Skin of body (tissue), 2 donors: ENCODE measurements around the gene PTPRF. TPM values are rescaled to one million over a fixed set of nuclear protein-coding genes. Genes with fewer than 3 reads are reported as not detected.
"Not testable (repeated sequence)": the region's sequence is repeated elsewhere in the genome, so short reads cannot be mapped to it uniquely, and the experiment has no call there.

Source experiments
- DNase-seq: peaks from one replicate; lab custom pipeline; 2025; lab: John Stamatoyannopoulos, UW
- total RNA-seq: library from RNA; depleted of rRNA; stranded (reverse); fragments of >200 nt; gene quantifications from one replicate; pipeline ENCODE4 v1.2.3, GENCODE V29; 2014

PTPRF gene
- 79.3 TPM for total RNA-seq

DNA sequence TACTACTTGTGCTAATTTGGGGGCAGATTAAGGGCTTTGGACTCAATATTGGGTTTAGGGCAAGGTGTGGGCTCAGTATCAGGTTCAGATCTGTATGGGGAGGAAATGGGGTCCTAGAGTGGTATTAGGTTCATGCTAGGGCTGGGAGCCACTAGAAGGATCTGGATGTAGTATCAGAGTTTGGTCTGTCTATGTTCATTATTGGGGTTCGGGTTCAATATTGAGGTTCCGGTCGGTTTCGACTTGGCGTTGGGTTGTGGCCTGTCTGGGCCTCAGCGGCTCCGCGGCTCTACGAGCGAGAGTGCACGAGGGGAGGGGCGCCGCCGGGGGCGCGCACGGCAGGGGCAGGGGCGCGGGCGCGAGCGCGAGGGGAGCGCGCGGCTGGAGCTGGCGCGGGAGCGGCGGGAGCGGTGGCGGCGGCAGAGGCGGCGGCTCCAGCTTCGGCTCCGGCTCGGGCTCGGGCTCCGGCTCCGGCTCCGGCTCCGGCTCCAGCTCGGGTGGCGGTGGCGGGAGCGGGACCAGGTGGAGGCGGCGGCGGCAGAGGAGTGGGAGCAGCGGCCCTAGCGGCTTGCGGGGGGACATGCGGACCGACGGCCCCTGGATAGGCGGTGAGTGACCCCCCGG lies at the start of gene PTPRF:
TSS of gene PTPRF (plus strand) at position 401 of the 624 bp plus-strand sequence. CDS start 14,193 bp downstream, outside the sequence.
- DNase-seq = peak; percentile 30

DNA sequence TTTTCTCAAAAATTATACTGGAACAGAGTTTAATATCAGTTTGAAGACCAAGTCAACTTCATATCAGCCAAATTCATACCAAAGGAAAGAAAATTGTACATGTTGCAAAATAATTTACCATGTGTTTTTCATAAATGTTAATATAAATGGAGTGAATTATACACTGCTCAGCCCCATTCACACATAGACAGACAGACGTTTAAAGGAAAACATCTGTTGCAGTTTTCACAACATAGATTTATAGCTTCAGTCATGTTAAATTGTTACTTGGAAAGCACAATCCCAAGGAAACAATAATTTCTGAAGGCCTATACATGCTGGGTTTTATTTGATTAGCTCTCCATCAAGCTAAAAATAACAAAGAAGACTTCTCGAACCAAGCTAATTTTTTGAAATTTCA lies 49.2 kb upstream of the PTPRF start:
- peak; percentile 91 for DNase-seq

DNA sequence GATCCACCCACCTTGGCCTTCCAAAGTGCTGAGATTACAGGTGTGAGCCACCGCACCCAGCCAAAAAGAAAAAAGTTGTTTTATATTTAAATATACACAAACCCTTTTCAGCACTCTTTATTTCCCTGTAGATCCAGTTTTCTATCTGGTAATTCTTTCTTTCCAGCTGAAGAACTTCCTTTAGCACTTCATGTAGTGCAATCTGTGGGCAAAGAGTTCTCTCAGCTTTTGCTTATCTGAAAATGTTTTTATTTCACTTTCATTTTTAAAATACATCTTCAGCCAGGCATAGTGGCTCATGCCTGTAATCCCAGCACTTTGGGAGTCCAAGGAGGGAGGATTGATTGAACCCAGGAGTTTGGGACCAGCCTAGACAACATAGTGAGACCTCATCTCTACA lies 48.5 kb upstream of the PTPRF start:
- DNase-seq = no peak

DNA sequence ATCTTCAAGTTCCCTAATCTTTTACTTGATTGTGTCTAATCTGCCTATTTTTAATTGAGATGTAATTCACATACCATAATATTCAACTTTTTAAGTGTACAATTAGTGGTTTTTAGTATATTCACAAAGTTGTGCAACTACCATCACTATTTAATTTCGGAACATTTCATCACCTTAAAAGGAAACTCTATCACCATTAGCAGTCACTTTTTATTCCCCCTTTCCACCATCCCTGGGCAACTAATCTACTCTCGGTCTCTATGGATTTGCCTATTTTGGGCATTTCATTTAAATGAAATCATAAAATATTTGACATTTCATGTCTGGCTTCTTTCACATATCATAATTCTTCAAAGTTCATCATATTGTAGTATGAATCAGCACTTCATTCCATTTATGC lies 46.3 kb upstream of the PTPRF start:
- no peak for DNase-seq

DNA sequence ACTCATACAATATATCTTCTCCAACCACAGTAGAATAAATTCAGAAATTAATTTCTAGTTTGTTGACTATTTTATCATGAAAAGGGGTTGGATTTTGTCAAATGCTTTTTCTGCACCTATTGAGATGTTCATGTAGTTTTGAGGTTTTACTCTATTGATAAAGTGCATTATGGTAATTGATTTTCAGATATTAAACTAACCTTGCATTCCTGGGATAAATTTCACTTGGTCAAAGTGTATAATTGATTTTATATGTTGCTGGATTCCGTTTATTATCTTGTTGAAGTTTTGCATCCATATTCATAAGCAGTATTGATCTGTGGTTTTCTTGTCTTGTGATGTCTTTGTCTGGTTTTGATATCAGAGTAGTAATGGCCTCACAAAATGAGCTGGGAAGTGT lies 42.5 kb upstream of the PTPRF start:
- DNase-seq = no peak

DNA sequence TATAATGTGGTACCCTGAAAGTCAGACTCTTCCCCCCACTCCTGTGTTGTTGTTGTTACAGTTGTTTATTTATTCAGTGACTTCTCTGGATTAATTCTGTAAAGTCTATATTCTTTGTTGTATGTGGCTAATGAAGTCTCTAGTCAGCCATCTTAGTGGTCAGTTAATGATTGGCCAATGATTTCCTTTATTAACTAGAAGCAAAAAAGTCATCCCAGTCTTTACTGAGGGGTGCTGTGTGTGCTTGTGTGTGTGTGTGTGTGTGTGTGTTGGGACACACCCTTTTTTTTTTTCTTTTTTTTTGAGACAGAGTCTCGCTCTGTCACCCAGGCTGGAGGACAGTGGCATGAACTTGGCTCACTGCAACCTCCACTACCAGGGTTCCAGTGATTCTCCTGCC lies 39.6 kb upstream of the PTPRF start:
- no peak for DNase-seq

DNA sequence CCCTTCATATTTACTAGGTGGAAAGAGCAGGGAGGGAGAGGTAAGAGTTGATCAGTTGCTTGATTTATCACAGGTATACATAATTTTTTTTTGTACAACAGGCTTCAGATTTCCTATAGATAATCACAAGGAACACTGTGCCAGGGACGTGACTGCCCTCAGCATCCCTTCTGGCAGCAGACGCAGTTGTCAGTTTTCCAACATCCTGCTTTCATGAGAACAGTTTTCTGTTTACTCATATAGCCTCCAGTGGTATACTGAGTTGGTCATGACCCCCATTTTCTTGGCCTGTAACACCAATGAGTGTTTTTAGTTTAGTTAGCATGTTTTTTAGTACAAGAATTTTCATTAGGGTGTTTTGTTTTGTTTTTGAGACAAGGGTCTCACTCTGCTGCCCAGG lies 37.9 kb upstream of the PTPRF start:
- no peak for DNase-seq

DNA sequence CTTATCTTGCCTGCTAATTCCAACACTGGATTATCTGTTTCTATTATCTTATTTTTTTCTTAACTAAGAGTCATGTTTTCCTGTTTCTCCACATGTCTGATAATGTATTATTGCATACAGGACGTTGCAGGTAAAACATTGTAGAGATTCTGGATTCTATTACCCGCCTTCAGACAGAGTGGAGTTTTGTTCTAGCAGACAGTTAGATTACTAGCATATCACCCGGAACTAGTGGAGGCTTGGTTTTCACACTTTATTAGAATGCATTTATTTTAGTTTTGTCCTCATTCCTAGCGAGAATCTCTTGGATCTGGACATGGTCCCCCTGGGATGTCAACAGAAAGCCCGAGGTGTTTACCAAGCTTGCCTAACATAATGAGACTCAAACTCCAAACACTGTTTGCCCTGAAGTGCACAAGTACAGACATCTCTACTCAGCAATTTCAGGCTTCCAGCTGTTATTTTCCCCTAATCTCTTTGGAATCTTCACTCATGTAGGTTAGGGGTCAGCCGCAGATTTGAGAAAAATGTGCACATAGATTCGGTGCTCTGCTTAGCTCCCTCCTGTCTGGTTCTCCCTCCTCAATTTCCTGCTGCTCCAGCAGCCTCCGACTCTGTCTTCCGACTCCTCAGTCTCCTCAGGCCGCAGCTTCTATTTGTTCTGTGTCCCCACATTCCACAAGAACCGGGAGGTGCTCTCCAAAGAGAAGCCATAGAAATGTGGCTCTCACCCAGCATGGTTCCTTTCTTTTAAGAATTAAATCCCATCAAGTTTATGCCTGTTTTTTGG lies 36.8 kb upstream of the PTPRF start:
- DNase-seq = peak; percentile 6

DNA sequence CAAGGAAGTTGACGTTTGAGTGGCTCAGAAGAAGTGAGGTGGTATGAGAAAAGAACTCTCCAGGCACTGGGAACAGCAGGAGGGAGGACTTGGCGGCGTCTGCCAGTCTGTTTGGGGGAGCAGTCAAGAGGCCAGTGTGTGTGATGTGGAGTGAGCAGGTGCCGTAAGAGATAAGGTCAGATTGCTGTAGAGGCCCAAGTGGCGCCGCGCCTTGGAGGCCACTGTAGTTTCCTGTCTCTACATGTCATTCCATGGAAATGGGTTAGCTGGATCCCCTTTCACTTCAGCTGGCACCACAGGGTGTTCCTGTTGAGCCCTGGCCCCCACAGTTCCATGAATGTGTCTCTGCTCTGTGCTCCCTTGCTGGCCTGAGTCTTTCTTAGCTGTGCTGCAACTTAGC lies 35.5 kb upstream of the PTPRF start:
- DNase-seq = no peak

DNA sequence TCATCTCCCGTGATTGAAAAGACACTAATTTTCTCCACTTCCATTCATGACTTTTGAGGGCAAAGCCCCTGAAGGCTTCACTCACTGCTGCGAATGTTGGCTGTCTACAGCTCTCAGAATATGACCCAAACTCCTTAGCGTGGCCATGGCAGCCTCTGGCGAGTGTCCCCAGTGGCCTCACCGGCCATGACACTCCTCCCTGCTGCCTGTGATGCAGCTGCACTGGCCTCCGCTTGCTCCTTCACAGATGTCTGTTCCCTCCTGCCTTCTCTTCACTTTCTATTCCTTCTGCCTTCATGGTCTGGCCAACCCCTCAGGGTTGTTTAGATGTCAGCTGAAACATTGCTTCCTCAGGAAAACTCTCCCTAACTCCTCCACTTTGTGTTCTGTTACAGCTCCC lies 30.8 kb upstream of the PTPRF start:
- DNase-seq = no peak

DNA sequence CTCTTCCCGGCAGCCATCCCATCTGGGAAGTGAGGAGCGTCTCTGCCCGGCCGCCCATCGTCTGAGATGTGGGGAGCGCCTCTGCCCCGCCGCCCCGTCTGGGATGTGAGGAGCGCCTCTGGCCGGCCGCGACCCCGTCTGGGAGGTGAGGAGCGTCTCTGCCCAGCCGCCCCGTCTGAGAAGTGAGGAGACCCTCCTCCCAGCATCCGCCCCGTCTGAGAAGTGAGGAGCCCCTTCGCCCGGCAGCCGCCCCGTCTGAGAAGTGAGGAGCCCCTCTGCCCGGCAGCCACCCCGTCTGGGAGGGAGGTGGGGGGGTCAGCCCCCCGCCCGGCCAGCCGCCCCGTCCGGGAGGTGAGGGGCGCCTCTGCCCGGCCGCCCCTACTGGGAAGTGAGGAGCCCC lies 28.9 kb upstream of the PTPRF start:
- not testable (repeated sequence) for DNase-seq

DNA sequence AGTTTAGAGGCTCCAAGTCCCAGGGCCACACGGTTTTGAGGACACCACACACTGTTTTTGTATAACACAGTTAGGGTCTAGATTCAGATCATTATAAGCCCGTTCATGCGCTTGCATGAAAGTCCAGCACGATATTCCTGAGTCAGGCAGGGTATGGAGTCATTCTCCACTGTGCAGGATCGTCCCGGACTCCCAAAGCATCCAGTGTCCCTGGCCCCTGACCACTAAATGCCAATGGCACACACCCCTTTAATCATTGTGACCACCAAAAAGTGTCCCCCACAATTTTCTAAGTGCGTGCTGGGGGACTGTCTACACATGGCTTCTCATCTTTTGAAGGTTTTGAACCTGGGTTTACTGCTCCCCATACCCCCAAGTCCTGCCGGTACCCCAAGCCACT lies 27.1 kb upstream of the PTPRF start:
- DNase-seq = no peak

DNA sequence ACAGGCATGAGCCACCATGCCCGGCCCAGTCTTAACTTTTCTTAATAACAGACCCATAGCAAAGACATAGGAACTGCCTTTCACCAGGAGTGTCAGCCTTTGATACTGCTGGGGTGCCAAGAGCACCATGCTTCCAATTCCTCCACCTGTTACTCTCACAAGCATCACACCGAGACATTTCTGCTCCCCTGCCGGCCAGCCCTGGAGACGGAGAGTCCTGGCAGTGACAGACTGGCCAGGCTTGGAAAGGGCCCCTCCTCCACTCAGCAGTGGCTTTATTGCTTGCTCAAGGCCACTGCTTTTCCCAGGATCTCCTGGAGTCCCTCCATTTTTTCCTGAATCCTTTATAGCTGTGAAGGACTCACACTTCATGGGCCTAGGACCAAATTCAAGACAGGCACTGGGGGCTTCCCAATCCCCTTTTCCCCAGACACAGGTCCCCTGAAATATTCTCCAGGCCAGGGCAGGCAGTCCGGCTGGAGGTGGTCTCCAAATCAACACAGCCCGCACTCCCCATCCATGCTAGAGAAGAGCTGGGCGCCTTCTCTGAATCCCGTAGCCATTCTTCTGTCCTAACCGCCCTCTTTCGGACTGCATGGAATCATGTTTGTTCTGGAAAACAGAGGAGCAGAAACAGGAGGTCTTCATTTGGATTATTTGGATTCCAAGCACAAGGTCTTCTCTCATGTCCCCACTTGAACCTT lies 25.5 kb upstream of the PTPRF start:
- DNase-seq = no peak

DNA sequence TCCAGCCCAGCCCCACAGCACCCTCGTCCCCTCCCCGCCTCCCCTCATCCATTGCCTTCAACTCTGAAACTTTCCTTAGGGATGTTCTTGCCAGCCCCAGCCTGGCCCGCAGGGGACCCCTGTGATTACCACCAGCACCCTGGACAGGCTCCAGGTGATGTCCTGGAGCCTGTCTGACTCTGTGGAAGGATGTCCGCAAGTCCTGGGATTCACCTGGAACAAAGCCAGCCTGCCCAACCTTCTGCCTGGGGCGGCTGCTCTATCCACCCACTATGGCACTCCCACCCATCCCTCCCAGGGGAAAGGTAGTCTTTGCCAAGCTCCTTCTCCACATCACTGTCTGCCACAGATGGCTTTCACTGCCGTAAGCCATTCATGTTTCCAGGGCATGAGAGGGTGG lies 24.4 kb upstream of the PTPRF start:
- no peak for DNase-seq

DNA sequence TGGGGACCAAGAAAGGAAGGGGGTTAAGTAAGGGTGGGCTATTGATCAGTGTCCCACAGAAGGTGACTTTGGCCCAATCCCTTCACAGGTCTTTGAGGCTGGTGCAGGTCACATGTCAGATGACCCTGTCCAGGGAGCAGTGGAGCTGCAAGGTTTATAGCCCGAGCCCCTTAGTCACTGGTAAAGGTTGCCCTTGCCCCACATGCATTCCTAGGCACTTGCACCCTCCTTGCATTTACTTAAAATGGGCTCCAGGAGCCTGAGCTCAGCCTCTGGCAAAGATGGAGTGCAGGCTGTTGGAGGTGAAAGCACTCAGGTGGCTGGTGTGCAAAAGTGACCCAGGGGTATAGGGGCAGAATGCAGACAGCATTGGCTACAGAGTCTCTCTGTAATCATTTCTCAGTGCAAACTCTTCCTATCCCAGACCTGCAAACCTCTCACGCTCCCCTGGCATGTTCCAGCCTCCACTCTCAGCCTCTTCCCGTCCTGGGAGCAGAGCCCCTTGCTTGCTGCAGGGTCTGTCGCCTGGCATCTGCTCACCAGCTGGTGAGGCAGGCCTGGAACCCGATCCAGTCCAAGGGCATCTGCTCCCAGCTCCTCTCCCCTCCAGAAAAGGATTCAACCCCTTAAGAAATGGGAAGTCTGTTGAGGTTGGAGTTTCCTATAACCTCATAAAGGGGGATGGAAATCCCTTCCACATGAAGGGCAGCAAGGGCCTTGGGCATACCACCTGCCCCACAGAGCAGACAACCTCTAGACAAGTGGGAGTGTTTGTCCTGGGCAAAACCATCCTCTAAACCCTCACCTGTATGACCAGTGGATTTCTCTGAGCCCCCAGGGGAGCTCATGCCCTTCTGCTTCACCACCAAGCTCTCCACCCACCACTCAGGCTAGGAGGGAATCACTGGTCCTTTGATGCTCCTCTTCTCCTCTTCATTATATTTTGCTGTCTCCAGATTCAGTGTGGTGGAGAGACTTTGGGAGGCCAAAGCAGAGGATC lies 23.1 kb upstream of the PTPRF start:
- no peak for DNase-seq

DNA sequence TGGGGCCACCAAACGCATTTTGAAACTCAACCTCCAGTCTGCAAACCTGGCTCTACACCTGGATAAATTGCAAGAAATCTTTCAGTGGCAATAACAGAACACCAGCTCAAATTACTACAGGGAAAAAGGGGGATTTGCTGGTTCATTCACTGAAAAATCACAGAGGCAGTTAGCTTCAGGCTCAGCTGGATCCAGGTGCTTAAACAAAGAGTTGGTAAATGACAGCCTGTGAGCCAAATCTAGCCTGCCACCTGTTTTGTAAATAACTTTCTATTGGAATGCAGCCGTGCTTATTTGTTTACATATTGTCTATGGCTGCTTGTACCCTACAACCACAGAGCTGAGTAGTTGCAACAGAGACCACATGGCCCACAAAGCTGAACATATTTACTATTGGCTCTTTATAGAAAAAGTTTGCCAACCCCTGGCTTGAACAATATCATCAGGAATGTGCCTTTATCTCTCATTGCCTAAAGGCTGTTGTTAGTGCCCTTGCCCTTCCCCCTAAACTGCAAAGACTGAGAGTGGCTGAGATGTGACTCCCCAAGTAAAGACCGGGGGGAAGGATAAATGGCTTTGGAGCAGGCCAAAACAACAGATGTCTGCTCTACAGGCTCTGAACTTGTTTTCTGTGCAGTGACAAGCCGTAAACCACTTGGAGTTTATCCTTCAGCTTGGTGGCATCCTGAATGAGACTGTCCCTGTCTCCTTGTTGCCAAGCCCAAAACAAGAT lies 21.5 kb upstream of the PTPRF start:
- DNase-seq = no peak

DNA sequence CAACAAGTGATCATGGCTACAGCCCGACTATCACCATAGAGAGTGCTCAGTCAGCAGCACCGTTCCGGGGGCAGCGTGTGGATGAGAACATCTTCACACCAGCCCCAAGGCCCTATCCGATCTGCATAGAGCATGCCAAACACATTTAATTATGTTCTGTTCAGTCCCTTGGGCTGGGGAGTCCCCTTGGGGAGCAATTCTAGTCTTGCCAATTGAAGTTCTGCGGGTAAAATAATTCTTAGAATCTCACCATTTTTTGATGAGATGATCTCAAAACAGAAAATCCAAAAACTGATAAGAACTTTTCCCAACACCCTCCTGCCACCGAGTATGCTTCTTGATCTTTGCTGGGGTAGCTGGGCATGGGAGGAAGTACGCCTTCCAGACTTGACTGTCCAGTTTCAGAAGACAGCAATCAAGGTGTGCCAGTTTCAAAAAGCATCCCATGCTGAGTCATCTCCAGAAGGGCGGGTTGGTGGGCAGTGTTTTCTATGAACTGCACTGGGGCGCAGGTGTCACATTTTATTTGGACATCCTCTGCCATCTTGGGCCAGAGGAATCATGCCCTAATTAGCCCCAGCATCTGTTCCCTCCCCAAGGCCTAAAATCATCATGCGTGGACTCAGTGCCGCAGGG lies 20.8 kb upstream of the PTPRF start:
- DNase-seq = no peak

DNA sequence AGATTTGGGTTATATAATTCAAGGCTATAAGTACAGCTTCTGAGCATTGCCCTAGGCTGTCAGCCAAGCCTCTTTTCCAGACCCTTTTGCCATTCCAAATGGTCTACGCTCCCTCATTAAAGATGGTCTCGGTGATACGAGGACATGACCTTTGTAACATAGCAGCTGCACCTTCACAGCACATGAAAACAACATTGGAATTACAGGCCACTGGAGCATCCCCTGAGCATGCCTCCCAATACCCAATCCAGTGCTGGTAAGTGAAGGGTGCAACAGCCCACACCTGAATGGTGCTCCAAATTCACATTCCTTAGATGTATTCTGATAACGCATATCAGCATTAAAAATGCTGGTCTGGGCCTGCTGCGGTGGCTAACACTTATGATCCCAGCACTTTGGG lies 20.1 kb upstream of the PTPRF start:
- no peak for DNase-seq

DNA sequence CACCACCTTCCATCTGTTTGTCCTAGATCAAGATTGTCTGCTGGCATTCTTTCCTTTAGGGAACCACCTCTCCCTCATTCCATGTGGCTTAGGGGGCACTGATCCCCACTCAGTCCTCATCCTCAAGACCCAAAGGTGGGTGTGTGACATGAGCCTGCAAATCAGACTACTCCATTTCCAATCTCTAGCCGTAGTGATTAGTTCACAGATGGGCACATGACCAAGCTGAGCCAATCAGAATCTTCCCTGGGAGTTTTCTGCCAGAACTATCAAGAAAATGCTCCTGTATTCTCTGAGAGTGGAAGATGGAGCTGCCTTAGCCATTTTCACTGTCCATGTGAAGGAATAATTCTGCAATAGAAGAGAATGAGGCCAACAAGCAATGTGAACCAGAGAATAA lies 19.3 kb upstream of the PTPRF start:
- no peak for DNase-seq

DNA sequence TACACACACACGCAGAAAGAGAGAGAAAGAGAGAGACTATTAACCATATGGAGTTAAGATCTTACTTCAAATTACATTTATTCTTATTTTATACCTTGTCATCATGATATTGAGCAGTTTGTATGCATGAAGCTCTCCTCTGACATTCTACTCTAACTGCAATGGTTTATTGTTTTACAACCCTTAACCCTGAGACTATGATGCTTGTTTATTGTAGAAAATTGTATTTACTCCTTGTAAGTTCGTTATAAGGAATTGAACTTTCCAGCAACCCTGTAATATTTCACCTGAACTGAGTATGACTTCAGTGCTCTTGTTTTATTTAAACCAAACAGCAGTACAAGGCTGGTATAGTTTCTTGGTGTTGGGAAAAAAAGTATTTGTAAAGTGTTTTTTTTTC lies 18.6 kb upstream of the PTPRF start:
- no peak for DNase-seq
